ENCODE measurements around the gene PRPF6.
A peak's percentile ranks its signal among the peaks of the same experiment; 100 is the strongest.

PRPF6 gene

DNA sequence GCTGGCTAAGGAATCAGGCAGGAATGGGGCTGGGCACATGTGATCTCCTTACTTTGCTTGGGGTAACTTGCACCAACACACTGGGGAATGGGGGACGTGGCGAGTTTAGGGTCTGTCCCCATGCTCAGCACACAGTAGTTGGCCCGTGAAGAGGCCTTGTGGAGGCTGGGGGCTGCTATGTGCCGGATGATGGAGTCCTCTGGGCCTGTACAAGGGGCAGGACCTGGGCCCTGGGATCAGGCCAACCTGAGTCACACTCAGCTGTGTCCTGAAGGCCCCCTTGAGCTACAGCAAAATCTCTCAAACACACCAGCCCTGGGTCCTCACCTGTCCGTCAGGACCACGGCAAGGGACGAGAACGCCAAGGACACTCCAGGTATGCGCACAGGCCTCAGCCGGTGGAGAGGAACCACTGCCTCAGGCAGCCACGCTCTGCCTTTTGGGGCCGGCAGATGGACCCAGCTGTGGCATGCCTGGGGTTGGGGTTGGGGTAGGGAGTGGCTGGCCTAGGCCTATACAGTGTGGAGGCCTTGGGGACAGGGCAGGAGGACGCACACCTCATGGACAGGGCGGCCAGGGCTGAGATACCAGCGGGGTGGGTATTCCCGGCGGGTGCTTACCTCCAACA lies 35.8 kb upstream of the PRPF6 start:
- DNase-seq (ENCODE audit: low read depth in 2 of 2) = no peak

GRCh38 chr20:63945921-63946920 lies 34.7 kb upstream of the PRPF6 start:
- no peak for DNase-seq (ENCODE audit: low read depth in 2 of 2)

- DNase-seq (ENCODE audit: low read depth in 2 of 2) = no peak
These were observed 33.8 kb upstream of the PRPF6 start for GRCh38 chr20:63946986-63947637.

DNA sequence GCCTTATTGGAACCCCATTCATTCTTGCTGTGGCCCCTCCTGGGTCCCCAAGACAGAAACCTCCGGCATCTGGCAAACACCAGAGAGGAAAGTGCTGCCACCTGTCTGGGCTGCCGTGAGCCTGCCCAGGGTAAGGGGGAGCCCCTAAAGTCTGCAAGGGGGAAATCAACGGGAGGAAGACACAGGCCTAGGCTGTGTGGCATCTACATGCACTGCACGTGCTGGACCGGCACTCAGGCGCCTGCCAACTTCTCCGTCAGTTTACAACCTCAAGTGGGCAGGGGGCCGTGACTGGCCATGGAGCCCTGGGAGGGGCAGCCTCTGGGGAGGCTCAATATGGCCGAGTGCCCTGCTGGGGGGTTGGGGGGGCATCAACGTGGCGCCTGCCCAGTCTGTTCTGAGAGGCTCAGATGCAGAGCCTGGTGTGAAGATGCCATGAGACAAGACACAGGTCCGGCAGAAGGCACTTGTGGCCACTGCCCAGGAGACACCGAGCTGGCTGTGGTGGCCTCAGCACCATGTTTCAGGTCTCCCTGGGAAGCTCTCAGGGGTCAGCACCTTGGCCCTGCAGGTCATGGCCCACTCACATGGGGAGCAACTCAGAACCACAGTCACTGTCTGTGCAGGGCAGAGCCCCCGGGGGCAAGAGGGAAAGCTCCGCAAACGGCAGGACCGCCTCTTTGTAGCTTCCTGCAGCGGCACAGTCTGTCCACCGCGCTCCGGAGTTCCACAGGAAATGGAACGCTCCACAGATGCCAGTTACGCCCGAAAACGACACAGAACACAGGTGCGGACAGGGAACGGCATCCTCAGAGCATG lies 33.1 kb upstream of the PRPF6 start:
- DNase-seq (ENCODE audit: low read depth in 2 of 2) = no peak

DNA sequence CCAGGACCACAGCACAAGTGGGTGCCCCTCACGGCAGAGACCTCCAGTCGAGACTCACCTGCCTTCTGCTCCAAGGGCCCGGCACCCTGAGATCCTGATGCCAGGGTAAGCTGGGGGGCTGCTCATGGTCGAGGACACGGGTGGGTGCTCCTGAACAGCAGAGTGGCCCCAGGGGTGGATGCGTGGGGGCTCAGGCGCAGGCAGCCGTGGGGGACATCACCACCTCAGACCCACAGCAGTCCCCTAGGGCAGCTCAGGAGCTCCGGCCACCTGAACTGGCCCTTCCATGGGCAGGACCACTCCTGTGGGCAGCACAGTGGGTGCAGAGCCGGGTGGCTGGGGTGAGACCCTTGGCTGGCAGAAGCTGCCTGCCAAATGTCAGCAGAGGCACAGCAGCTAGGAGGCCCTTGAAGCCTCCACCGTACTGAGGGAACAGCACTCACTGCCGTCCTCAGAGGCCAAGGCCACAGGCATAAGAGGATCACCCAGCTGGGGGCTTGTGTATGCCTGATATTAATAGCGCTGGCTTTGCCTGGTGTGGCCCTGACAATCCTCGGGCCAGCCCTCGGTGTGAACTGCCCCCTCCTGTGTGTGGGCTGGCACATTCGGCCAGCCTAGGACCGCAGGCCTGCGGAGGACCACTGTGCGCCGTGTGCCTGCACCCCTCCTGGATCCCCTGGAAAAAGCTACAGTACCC lies 30.1 kb upstream of the PRPF6 start:
- DNase-seq (ENCODE audit: low read depth in 2 of 2) = no peak

DNA sequence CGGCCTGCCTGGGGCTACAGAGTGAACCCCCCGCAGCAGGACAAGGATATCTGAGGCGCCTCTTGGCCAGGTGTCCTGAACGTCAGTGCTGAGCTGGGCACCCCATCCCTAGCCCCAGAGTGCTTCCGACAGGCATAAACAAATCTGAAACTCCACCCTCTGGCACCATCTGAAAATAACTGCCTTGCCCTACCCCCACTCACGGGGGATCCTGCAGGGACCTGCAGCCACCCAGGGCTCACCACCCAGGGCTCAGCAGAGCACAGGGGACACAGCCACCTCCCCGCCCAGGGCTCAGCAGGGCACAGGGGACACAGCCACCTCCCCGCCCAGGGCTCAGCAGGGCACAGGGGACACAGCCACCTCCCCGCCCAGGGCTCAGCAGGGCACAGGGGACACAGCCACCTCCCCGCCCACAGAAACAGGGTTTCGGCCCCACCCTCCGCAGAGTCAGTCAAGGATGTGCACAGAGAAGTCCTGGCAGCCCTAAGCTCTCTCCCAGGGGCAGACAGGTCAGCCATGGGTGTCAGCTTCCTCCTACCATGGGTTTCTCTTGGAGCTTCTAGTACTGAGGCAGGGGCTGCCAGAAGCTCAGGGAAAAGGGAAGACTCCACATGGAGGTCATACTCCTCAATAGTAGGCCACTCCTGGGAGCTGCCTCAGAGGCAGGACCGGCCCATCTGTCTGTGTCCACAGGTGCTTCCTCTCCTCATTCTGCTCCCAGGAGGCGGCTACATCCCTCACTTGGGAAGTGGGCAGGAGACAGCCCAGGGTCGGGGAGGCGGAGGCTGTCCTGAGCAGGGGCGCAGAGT lies 29.3 kb upstream of the PRPF6 start:
- no peak for DNase-seq (ENCODE audit: low read depth in 2 of 2)

DNA sequence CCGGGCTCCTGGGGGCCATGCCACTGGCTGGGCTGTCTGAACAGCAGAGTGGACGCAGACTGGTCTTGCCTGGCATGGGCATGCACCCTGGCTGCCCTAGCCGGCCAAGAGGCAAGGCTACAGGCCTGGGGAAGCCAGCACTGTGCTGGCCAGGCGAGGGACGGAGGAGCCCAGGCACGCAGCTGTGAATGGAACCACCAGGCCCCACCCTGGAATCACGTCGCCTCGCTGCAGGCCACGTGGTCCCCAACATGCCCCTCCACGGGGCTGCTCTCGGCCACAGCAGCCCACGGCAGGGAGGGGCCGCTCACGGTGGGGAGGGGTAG lies 28.8 kb upstream of the PRPF6 start:
- DNase-seq (ENCODE audit: low read depth in 2 of 2) = no peak

DNA sequence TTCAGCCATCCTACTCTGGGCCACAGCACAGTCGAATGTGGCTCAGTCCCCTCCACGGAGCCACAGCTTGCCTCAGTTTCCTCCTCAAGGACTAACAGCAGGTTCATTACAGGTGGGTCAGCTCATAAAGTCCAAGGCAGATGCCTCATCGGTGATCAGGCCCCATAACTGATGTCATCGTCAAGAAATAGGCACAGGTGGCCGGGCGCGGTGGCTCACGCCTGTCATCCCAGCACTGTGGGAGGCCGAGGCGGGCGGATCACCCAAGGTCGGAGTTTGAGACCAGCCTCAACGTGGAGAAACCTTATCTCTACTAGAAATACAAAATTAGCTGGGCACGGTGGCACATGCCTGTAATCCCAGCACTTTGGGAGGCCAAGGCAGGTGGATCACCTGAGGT lies 28.2 kb upstream of the PRPF6 start:
- DNase-seq (ENCODE audit: low read depth in 2 of 2) = no peak

DNA sequence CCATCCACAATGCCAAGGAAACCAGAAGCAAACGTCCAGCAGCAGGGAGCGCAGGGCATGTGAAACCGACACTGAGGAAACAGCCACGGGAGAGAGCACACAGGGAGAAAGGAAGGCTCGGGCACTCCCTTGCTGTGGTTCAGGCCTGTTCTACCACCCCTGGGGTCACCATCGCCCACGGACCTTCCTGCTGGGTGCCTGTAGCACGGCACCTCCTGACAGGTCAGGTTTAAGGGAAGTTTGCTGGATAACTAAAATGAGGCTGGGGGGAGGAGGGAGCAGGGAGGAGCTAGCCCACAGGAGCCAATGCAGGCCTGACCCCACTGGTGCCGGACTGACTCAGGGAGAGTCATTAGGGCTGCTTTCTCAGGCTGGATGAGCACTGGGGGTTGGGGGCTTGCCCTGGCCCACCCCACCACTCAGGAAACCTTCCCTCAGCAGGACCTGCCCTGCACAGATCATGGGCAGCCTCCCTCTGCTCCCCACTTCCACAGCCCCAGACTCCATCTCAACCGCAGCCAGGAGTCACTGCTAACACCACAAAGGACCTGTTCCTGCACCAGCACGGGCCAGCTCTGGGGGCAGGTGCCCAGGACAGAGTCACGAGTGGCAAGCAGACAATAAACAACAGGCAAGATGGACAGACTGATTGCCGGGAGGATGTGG lies 27.0 kb upstream of the PRPF6 start:
- DNase-seq (ENCODE audit: low read depth in 2 of 2) = no peak

DNA sequence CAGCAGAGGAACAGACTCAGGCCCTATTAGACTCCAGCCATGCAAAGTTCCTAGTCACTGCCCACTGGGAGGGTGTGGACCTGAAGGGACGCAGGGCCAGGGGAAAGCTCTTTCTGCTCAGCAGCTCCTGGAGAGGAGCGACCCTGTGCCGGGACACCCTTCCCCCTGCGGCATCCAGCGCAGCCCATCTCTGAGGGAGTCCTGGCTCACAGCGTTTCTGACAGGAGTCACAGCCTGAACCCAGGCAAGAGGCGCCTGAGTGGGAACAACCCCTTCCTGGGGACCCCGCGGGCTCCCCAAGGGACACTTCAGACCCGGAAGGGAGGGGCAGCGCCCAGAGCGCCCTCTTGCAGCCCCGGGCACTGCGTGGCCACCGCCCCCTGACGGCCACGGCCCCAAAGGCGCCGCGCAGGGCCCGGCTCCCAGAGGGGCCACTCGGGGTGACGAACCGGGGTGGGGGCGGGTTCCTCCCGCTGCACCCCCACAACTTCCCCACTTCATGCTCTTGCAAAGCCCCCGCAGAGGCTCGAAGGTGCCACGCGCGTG lies 25.6 kb upstream of the PRPF6 start:
- no peak for DNase-seq (ENCODE audit: low read depth in 2 of 2)

DNA sequence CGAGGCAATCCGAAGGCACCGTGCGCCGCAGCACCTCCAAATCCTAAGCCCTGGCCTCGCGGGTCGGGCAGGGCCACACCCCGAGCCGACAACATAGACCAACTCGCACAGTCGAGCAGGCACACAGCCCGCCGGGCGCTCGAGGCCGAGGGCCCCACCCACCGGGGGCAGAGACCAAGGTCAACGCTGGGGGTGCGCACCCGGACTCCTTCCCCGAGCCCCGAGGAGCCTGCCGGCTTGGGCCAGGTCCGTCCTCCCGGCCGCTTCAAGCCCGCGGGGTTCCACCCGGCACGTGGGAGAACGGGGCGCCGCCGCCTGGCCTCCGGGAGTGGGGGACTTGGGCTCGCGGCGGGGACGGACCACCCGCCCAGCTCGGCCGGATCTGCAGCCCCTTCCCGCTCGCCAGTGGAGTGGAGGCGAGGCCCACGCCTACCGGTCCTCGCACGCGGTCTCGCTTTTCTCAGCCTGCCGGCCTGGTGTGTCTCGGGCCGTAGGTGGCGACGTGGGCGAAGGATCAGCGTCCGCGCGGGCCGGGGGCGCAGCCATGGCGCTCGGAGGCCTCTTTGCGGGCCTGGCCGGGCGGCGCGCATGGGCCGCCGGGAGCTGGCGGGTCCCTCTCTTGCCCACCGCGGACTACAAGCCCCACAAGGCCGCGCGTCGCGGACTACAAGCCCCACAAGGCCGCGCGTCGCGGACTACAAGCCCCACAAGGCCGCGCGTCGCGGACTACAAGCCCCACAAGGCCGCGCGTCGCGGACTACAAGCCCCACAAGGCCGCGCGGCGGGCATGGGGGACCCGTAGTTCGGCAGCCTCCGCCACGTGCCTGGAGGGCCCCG lies 24.9 kb upstream of the PRPF6 start, which contains the start of gene UCKL1:
Gene UCKL1, minus strand, starts transcription at position 590 of the 837 bp plus-strand sequence. Its CDS starts 44 bp downstream, at position 546.
- peak; percentile 80 to 83 for DNase-seq (ENCODE audit: low read depth in 2 of 2)

- no peak for DNase-seq (ENCODE audit: low read depth in 2 of 2)
These were observed 24.3 kb upstream of the PRPF6 start for GRCh38 chr20:63956664-63957003.

GRCh38 chr20:63957004-63957689 lies 23.8 kb upstream of the PRPF6 start:
- DNase-seq (ENCODE audit: low read depth in 2 of 2) = peak; percentile 53 to 60

GRCh38 chr20:63957690-63958441 lies 23.1 kb upstream of the PRPF6 start:
- DNase-seq (ENCODE audit: low read depth in 2 of 2) = no peak

DNA sequence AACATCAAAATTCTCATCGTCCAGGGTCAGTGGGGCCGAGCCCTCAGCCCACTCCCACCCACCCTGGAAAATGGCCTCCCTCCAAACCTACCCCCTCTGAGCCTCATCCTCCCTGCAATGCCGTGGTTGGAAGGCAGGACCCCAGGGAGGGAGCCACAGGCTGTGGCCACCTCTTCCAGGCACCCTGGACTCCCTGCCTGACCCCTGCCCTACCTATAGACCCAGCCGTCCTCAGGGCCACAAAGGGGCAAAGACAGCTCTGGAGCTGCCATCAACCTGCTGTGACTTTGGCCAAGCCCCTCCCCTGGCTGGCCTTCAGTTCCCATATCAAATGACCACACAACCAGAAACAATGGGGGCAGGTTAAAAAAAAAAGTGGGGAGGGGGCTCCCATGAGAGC lies 22.5 kb upstream of the PRPF6 start:
- no peak for DNase-seq (ENCODE audit: low read depth in 2 of 2)

- no peak for DNase-seq (ENCODE audit: low read depth in 2 of 2)
These were observed 21.8 kb upstream of the PRPF6 start for GRCh38 chr20:63958964-63959698.

DNA sequence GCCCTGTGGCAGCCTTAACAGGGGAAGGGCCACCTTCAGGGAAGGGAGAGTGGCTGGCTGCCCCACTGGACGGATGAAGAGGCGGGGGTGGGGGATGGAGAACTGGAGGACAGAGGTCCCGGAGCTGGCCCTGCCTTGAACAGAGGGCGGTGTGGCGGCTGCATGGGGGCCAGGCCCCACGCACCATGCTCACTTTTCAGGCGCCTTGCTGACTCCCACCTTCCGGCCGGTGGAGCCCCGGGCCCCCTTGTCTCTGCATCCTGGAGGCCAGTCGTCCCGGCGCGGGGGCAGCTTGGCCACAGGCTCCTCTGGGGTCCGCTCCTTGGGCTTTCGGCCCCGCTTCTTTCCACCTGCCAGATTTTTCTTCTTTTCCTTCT lies 21.2 kb upstream of the PRPF6 start:
- DNase-seq (ENCODE audit: low read depth in 2 of 2) = no peak
